ENCODE results near the gene SERPINA6.

Gene SERPINA6

DNA sequence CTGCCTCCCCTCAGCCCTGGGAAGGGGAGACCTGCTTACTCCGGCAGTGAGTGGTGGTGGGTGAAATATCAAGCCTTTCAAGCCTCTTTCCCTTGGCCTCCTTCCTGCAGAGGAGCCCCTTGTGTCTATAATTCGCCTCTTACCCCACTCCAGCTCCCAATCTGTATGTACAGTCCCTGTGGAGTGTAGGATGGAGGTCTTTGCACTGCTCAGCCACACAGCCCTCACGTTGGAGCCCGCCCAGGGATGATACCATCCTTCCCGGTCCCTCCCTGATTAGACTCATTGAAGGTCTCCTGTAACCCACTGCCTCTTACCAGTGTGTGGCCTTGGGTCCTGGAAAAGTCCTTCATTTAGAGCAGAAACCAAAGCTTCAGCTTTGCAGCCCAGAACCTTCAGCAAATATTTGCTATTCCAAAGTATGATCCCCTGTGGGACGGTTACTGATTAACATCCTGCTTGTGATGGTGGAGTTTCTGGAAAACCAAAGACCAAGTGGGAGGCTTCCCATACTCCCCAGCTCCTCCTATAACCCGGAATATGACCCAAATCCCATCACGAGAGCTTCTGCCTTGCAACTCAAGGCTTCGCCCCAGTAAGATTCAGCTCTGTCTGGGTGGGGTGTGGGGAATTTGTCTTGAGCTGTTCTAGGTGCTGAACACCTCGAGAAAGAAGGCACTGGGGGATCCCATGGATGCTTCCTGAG lies 30.1 kb downstream of the SERPINA6 start, which contains the start of gene SERPINA10:
SERPINA10 (minus strand) TSS at position 397 of the 706 bp plus-strand sequence. CDS start 2,675 bp downstream, outside the sequence.
- no peak for DNase-seq (ENCODE audit: low read depth)
- TF ChIP-seq, protein P1, sequence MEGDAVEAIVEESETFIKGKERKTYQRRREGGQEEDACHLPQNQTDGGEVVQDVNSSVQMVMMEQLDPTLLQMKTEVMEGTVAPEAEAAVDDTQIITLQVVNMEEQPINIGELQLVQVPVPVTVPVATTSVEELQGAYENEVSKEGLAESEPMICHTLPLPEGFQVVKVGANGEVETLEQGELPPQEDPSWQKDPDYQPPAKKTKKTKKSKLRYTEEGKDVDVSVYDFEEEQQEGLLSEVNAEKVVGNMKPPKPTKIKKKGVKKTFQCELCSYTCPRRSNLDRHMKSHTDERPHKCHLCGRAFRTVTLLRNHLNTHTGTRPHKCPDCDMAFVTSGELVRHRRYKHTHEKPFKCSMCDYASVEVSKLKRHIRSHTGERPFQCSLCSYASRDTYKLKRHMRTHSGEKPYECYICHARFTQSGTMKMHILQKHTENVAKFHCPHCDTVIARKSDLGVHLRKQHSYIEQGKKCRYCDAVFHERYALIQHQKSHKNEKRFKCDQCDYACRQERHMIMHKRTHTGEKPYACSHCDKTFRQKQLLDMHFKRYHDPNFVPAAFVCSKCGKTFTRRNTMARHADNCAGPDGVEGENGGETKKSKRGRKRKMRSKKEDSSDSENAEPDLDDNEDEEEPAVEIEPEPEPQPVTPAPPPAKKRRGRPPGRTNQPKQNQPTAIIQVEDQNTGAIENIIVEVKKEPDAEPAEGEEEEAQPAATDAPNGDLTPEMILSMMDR (conservative IDR thresholded peaks at IDR 0.05; ENCODE audit: low read depth, low read length): no peak
- H3K4me3 ChIP-seq (ENCODE audit: low read length): no peak within 1 kb of the TSS

DNA sequence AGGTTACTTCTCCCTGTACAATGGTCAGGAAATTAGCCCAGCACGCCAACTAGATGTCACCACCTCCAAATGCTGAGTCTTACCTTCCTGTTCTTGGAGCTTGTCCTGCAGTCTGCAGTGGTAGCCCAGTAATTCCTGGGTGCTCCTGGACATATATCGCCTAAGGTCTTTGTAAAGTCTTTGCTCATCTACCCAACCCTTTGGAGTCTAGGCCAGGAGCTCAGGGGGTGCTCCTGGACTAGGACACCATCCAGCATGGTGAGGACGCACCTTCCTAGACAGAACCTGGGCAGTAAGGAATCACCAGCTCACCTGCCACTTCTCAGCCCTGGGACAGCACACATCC lies 30.6 kb downstream of the SERPINA6 start:
- TF ChIP-seq, protein P1 (conservative IDR thresholded peaks at IDR 0.05; ENCODE audit: low read depth, low read length): no peak
- no peak overlapping the region for H3K4me3 ChIP-seq (ENCODE audit: low read length)
- no peak for DNase-seq (ENCODE audit: low read depth)

DNA sequence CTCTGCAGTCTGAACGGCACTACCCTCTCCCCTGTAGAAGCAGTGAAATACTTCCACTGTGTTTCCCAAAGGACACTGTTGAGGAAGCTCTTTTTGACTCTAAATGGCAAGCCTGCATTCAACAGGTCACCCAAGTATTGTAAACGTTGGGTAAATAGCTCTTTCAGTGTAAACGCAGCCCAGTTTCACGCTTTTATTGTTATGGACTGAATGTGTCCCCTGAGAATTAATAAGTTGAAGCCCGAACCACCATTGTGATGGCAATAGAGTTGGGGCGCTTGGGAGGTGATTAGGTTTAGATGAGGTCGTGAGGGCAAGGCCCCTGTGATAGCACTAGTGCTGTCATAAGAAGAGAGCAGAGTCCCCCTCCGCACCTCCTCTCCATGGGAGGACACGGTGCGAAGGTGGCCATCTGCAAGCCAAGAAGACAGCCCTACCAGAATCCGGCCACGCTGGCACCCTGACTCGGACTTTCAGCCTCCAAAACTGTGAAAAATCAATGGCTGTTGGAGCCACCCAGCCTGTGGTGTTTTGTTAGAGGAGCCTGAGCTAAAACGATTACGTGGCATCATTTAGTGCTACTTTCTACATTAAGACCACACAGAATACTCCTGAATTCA lies 31.1 kb downstream of the SERPINA6 start:
- DNase-seq (ENCODE audit: low read depth): no peak
- TF ChIP-seq, protein P1 (conservative IDR thresholded peaks at IDR 0.05; ENCODE audit: low read depth, low read length): no peak
- no peak overlapping the region for H3K4me3 ChIP-seq (ENCODE audit: low read length)

DNA sequence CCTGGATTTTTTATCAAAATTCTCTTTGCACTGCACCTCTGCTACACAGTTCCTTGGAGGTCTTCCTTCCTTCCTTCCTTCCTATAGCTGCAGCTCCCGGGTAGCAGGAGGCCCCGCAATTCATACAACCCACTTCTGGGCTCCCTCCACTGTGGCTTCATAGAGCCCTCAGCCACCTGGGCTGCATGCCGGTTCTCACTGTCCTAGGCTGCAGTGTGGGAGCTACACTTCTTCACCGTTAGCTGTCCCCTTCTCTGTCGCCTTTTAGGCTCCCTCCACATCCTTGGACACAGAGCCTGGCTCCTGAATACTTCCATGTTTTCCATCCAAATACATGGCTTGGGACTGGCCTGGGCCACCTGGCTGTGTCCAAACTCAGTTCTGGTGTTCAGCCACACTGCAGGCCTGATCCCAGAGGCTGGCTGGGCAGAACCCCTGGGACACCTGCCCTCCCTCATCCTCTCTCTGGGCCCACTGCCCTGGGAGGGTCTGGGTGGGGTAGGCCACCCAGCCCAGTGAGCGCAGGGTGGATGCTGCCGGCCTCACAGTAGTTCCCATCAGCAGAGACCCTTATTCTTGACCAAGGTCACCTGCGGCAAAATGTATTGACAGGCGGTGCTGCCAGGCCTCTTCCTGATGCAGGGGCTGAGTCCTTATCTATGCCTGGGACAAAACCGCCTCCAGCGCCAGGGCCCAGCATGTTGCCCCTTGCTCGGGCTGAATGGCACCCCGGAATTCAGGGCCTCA lies 31.8 kb downstream of the SERPINA6 start:
- no peak for DNase-seq (ENCODE audit: low read depth)
- no peak overlapping the region for H3K4me3 ChIP-seq (ENCODE audit: low read length)
- TF ChIP-seq, protein P1 (conservative IDR thresholded peaks at IDR 0.05; ENCODE audit: low read depth, low read length): no peak

DNA sequence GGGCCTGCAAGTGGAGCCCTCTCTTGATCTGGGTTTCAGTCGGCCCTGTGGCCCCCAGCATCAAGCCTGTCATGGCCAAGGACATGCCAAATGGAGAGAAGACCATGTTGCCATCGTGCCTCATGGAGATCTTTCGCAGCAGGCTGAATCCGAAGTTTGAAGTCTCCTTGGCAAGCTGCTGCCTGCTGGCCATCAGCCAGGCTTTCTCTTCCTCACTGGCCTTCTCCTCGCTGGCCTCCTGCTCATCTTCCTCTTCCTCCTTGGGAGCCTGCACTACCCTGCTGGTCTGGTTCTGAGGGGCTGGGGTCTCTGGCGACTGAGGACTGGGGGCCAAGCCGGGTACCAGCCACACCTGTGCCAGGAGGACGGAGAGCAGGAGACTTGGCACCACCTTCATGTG lies 32.9 kb downstream of the SERPINA6 start:
- no peak overlapping the region for H3K4me3 ChIP-seq (ENCODE audit: low read length)
- DNase-seq (ENCODE audit: low read depth): no peak
- TF ChIP-seq, protein P1 (conservative IDR thresholded peaks at IDR 0.05; ENCODE audit: low read depth, low read length): no peak

DNA sequence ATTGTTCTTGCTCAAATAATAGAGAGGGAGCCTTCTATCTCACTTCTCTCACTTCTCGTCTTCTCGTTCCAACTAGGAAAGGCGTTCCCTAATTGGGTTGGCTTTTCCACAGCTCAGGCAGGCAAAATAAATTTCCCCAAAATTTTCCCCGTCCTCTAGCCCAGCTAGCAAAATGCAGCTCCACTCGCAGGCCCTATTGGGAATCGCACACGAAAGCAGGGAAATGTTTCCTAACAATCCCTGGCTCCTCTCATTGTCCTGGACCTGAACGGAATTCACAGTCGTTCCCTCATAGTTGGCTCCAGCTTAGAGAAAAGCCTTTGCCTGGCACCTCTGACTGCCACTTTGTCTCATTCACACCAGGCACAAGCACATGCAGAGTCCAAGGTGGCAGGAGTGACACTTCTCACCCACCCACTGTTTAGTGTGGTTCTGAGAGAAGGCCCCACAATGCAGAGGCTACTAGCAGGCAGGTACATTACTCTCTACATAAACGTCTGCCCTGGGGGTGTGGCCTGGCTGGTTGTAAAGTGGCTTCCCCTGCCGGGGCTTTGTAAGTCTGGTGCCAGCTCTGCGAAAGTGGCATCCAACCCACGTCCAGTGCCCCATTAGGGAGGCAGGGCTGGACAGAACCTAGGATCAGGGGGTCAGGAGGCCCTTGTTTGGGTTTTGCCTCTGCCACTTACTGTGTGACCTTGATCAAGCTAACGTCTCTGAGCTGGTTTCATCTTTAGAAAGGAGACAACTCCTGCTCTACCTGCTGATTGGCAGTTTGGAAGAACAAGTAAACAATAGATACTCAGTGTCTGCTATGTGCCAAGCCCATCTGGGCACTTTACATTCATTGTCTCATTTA lies 34.3 kb downstream of the SERPINA6 start:
- TF ChIP-seq, protein P1 (conservative IDR thresholded peaks at IDR 0.05; ENCODE audit: low read depth, low read length): no peak
- DNase-seq (ENCODE audit: low read depth): no peak
- H3K4me3 ChIP-seq (ENCODE audit: low read length): no peak overlapping the region
